ENCODE measurements around the gene ADGRF4.

- TF ChIP-seq CTCF (IDR thresholded peaks at IDR 0.05; ENCODE audit: low read length) (no peak), EZH2phosphoT487 (IDR thresholded peaks at IDR 0.05; ENCODE audit: low read length) (no peak), EZH2 (optimal IDR thresholded peaks at IDR 0.05; ENCODE audit: low read depth, low read length) (no peak)
Measured at GRCh38 chr6:47713200-47713599, 14.8 kb downstream of the ADGRF4 start.
